NOMO-1 treated with DMSO at 0.1 percent for 48 hours (cell line): ENCODE data around the gene RTL1.

Experiments used
- DNase-seq: peaks from one replicate; lab custom pipeline; 2025; ENCODE audit not compliant: unreplicated experiment; lab: John Stamatoyannopoulos, UW

RTL1 gene

GRCh38 chr14:100903672-100904185 lies at the start of gene RTL1:
TSS of gene RTL1 (minus strand) at chr14:100903722. CDS start at chr14:100884788, 18,934 bp downstream.
- no peak for DNase-seq

DNA sequence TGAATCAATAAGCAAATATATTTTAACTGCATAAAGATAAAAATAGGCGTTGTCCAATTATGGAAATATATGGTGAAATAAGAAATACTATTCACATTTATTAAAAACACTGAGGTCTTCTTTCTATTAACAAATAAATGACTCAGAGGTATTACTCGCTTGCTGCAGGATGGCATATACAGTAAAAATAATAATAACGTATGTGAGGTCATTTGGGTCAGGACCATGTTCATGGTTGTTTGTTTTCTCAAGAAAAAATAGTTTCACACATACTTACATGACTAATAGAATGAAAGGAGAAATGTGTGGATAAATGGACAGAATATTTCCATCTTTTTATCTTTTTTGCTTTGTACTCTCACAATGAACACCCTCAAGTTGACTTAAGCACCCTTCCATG lies 46.5 kb upstream of the RTL1 start:
- DNase-seq, result no peak

DNA sequence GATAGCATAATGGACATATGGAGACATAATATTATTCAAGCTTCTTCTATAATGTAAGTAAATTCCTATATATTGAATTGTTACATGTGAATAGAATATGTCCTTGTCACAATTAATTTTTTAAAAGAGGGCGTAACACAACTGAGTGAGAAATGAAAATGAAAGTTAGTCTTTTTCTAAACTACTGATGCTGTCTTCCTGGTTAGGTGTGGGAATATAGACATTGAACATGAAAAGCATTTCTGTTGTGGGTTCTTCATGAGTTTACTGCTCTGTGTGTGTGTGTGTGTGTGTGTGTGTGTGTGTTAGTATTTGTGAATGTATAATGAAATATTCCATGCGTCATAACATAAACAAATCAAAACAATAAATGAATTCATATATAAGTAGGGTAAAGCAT lies 40.5 kb upstream of the RTL1 start:
- DNase-seq, result no peak

DNA sequence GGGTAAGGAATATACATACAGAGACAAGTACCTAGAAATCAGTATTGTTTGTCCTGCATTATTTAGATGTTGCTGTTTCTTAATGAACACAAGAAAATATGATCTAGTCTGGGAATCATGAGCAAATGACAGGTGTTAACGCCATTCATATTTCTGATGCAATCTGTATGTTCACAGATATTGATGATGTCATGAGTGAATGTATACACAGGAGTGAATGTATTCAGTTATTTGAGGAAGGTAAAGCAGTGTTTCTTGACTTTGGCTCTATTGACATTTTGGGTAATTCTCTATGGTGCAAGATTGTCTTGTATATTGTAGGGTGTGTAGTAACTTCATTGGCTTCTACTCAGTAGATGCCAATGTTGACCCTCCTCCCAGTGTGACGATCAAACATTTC lies 26.7 kb upstream of the RTL1 start:
- no peak for DNase-seq

GRCh38 chr14:100915560-100915959 lies 12.0 kb upstream of the RTL1 start:
- no peak for DNase-seq

DNA sequence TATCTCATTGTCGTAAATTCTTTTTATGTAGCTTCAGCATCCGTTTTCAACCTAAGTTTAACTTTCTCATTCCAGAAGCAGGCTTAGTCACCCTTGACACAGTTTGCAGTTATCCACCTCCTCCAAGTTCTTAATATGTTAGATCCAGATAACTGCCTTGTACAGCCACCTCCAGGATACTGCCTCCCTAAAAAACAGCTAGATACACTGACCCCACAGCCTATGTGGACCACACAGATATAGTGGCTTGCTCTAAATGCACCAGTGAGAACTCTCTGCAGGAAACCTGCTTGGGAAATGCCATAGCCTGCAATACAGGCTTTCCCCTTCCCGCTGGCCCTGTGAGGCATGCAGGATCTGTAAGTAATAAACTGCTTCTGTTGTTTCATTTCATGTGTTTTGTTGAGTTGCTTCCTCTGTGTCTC lies 11.1 kb upstream of the RTL1 start:
- DNase-seq, result no peak

DNA sequence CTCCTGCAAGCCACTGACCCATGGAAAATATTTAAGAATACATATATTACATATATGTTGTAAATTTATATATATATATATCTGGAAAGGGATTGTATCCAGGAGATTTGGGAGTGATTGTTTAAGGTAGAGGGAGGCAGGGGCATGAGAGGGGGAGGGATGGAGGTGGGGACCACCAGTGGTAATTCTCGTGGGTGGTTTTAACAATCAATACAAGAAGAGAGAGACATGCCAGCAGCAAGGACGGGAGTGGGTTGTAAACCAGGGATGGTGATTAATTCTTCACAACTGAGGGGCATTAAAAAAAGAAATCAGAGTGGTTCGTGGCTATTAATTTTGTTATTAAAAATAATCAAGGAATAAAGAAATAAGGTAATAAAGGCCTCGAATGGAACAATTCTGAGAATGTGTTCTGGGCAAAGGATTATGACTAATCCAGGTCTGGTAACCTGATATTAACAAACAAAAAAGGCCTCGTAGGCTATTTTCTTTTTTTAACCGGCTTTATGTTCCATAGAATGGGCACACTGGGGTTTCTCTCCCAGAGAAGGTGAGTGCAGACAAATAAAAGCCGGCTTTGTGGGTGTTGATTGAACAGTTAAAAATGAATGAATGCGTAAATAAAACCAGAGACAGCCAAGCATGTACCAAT lies 8.3 kb upstream of the RTL1 start:
- DNase-seq, result no peak

GRCh38 chr14:100910888-100911664 lies 7.6 kb upstream of the RTL1 start:
- DNase-seq, result no peak

GRCh38 chr14:100909439-100909838 lies 5.9 kb upstream of the RTL1 start:
- no peak for DNase-seq

GRCh38 chr14:100907240-100907639 lies 3.7 kb upstream of the RTL1 start:
- no peak for DNase-seq

GRCh38 chr14:100906420-100906819 lies 2.9 kb upstream of the RTL1 start:
- DNase-seq, result no peak

DNA sequence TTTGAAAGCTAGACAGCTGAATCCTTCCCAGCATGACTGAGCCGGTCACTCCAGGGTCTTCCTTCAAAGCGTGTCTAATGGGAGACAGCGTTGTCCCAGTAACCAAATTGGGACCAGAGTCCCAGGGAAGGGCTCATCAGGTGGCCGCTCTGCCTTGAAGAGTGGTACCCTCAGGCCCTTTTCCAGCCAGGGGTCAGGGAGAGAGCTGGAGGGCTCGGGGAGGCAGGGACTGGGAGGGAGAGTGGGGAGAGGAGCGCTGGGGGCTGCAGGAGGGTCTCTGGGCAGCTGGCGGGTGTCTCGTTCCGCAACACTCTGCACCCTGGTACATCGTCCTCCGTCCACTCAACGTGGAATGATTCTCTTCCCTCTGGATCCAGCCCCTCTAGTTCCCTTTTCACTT lies 1.6 kb upstream of the RTL1 start:
- DNase-seq, result no peak

DNA sequence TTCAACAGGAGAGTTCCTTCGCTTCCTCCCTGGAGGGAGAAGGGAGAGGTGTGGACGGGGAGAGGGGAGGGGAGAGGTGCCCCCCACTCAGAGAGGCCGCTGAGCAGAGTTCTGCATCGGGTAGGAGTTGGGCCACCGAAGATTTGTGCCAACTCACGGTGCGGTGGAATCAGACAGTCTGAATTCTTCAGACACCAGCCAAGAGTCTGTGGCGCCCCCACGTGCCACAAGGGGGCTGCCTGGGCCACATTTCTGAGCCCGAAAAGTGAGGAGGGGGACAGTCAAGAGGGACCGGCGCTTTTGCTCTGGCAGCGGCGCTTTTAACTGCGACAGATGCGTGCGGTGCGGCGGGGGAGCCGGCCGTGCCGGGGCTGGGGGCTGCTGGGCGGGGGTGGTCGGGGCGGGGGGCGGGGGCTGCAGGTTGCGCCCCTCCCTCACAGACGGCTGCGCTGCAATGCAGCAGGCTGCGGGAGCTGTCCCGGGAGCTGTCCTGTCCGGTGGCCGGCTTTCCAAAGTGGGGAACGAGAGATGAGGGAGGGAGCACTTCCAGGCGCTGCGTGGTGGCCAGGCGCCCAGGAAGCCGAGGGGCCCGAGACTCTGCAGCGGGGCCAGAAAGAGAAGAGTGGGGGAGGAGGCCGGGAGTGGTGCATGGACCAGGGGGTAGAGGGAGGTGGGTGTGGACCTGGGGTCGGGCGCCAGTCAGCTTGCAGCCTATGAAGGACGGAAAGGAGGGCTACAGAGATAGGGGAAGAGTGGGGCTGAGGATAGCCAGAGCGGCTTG lies 975 bp upstream of the RTL1 start:
- DNase-seq, result no peak

GRCh38 chr14:100903134-100903468 lies 421 bp downstream of the RTL1 start:
- DNase-seq, result no peak

- peak; percentile 4 for DNase-seq
Observed at GRCh38 chr14:100902295-100903133, 1.0 kb downstream of the RTL1 start.

DNA sequence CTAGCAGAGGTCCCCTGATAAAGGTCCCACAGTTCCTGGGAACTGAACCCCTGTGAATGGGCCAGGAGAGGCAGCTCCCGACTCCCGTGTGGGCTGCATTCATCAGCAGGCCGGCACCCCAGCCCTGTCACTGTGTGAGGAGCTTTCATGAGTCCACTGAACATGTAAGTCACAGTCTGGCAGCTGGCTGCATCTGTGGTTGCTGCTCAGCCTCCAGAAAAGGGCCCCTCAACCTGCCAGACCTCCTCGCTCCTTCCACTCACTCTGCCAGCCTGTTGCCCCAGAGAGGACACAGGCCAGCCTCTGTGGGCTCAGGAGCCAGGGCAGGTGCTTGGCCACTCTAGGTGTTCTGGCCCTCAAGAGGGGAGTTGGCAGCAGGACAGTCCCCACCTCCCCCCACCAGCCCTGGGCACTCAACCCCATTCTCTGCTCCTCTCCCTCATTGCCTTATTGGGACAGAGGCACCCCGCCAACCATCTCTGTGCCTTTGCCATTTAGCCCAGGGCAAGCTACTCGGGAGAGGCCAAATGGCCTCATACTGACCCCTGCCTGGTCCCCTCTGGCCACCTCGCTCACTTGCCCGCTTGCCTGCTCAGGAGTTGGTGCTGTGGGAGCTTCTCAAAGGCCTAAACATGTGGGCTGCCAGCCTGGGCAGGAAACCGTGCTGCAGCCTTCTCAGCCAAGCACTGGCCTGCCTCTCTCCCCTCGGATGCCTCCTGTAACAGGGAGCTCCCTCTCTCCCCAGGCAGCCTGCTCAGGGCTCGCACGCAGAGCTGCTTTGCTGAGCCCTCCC lies 1.9 kb downstream of the RTL1 start:
- DNase-seq, result no peak

DNA sequence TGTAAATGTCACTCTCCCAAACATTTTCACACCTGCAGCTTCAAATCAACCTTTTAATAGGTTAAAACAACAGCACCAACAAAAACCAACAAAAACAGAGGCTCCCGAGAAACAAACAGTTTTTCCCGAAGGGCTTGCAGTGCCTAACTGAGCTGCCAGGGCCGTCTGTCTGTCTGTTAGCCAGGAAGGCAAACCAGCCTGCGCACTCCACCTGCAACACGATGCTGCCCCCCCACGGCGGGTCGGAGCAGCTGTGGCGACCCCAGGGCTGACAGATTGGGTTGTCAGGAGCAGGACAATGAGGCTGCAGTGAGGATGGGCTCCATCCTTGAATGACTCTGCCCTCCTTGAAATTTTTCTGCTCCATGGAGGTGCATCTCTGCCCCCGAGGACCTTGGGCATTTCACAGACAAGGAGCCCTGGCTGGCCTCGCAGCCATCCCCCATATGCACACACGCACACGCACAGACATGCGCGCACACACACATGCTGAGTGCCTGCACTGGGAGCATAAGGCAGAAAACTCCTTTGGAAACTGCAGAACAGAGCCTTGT lies 2.6 kb downstream of the RTL1 start:
- DNase-seq, result peak; percentile 2

- DNase-seq, result peak; percentile 35
Observed at GRCh38 chr14:100899884-100900771, 3.4 kb downstream of the RTL1 start.
